ENCODE data around the gene PLCH2.
A peak's percentile ranks its signal among the peaks of the same experiment; 100 is the strongest.
"Not testable (repeated sequence)": the region's sequence is repeated elsewhere in the genome, so short reads cannot be mapped to it uniquely, and the experiment has no call there.

The PLCH2 gene

DNA sequence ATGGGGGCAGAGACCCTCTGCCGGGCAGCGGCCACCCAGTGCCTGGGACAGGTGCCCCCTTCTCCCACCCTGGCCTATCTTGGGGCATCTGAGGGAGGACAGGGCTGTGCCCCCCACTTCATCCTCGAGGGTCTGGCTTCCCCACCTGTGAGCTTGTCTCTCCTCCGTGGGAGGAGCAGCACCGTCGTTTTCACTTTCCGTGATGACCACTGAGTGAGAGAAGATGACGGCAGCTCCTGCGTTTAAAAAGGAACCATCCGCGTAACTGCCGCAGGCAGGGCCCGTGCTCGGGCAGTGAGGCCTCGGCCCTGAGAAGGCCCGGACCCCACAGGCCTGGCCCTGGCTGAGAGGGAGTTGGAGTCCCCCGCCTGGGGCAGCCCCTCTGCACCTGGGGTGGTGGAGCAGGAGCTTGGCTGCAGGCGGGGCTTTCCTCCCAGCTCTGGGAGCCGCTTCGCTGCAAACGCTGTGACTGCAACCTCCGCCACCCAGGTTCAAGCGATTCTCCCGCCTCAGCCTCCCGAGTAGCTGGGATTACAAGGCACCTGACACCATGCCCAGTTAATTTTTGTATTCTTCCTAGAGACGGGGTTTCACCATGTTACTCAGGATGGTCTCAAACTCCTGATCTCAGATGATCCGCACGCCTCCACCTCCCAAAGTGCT, 73.4 kb downstream of the PLCH2 start:
- not testable (repeated sequence) for DNase-seq

DNA sequence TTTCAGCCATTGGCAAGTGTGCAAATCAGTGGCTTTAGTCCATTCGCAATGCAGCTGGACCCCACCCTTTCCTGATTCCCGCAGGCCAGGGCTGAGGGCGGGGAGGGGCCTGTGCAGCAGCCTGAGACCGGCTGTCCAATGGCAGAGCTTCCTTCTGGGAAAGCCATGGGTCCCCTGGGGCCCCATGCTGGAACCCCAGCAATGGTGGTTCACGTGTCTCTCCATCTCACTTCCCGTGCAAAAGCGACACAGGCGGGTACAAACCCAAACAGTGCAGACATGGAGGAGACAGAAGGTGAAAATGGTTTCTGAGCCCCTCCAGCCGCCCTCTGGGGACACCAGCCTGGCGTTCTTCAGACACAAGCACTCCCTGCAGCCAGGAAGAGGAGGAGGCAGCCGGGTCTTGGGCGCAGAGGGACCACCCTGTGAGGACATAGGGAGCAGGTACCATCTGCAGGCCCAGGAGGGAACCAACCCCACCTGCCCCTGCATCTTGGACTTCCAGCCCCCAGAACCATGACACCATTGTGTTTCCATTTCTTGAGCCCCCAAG, 74.3 kb downstream of the PLCH2 start:
- DNase-seq, result not testable (repeated sequence)

DNA sequence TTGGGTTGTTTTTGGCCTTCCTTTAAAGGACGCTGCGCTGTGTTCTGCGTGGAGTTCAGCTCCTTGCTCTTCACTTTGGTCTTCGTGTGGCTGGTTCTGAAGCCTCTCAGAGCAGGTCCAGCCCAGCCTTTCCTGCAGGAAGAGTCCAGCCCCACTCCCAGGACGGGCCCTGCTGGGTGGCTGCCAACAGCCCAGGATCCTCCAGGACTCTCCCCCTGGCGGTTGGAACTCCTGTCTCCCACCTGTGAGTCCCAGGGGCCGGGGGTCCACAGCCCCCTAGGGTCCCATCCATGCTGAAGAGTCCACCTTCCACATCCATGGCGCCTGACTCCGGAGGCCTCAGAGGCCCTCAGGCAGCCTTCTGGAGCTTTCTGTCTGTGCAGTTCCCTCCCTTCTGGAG, 75.5 kb downstream of the PLCH2 start:
- not testable (repeated sequence) for DNase-seq

DNA sequence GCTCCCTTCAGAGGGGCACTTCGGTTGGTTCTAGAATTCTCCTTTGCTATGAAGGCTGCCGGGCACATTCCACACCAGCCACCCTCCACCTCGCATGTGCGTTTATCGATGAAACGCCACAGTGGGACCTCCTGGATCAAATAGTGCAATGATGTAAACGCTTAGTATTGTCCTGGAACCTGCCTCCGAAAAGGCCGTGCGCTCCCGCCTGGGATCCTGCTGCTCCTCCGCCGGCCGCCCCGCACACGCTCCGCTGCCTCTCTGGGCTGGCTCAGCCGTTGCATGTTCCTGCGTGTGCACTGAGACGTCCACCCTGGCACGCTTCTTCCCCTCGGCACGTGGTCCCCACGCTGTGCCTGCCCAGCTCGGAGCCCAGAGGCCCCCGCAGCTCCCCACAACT, 76.1 kb downstream of the PLCH2 start:
- peak; percentile 66 for DNase-seq

DNA sequence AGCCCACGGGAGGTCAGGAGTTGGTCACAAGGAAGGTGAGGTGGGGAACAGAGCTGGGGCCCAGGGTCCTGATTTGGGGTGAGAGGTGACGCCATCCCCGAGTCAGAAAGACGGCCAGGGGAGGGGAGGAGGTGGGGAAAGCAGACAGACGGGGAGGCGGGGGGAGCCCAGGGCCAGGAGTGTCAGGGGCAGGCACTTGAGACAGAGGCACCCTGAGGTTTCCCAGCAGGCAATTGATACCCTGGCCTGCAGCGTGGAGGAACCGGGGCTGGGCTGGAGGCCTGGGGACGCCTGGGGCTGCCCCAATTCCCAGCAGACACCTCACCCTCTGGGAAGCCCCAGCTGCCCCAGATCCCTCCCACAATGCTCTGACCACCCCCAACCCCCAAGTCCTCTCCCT, 77.0 kb downstream of the PLCH2 start:
- DNase-seq, result not testable (repeated sequence)

DNA sequence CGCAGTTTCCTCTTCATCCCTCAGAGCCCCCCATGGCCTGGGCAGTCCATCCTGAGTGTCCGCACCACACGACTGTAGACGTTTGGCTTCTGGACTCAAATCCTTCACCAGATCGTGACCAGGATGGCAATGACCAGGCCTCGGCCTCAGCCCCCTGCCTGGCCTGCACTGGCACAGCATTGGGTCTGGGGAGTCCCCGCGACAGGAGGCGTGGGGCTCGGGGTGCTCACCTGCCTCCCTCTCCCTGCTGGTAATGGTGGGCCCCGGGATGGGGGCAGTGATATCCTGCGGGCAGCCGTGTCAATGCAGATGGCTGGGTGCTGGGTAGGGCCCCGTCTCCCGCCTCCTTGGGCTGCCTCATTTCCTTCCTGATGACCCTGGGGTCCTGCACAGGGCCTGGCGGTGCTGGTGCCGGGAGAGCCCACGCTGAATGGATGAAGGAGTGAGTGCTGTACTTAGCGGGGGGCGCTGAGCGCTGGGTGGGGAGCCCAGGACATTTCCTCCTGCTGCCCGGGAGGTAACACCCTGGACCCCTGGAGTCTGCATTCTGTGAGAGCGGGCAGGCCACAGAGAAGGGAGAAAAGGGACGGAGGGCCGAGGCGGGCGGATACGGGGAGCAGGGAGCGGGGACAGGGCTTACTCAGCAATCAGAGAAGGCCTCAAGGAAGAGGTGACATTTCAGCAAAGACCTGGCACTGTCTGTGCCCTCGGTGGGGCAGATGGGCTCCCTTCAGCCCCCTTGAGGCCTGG, 78.0 kb downstream of the PLCH2 start:
- DNase-seq, result no peak

DNA sequence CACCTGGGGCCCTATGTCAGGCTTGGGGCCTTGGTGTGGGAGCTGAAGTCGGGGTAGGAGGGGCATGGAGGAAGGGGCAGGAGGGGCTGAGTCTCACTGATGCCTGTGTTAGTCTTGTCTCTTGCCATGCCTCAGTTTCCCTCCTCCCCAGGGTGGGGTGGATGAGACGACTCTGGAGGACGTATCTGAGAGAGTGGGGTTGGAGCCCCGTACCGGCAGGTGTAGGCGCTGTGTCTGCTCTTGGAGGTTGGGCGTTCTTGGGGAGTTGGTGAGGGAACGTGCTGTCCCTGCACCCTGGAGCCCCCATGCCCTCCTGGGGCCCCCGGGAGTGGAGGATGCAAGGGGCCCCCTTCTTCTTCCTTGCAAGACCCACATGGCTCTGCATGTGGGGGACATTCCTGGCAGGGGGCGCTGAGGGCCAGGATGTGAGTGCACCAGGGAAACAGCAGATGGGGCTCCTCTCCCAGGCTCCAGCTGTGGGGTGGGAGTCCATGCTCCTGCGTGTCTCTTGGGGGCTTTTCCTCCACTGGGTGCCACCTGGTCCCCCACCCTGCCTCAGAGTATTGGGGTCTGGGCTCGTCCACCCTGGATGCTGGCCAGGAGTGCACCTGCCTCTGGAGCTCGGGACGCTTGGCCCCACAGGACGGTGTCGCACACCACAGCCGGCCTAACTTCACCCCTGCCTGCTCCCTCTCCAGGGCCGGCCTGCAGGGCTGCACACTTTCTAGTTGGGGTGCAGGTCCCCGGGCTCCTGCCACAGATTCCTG, 78.7 kb downstream of the PLCH2 start:
- DNase-seq, result no peak
